ENCODE measurements around the gene ANKS1A.
"Not testable (repeated sequence)": the region's sequence is repeated elsewhere in the genome, so short reads cannot be mapped to it uniquely, and the experiment has no call there.

The ANKS1A gene, protein sequence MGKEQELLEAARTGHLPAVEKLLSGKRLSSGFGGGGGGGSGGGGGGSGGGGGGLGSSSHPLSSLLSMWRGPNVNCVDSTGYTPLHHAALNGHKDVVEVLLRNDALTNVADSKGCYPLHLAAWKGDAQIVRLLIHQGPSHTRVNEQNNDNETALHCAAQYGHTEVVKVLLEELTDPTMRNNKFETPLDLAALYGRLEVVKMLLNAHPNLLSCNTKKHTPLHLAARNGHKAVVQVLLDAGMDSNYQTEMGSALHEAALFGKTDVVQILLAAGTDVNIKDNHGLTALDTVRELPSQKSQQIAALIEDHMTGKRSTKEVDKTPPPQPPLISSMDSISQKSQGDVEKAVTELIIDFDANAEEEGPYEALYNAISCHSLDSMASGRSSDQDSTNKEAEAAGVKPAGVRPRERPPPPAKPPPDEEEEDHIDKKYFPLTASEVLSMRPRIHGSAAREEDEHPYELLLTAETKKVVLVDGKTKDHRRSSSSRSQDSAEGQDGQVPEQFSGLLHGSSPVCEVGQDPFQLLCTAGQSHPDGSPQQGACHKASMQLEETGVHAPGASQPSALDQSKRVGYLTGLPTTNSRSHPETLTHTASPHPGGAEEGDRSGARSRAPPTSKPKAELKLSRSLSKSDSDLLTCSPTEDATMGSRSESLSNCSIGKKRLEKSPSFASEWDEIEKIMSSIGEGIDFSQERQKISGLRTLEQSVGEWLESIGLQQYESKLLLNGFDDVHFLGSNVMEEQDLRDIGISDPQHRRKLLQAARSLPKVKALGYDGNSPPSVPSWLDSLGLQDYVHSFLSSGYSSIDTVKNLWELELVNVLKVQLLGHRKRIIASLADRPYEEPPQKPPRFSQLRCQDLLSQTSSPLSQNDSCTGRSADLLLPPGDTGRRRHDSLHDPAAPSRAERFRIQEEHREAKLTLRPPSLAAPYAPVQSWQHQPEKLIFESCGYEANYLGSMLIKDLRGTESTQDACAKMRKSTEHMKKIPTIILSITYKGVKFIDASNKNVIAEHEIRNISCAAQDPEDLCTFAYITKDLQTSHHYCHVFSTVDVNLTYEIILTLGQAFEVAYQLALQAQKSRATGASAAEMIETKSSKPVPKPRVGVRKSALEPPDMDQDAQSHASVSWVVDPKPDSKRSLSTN

DNA sequence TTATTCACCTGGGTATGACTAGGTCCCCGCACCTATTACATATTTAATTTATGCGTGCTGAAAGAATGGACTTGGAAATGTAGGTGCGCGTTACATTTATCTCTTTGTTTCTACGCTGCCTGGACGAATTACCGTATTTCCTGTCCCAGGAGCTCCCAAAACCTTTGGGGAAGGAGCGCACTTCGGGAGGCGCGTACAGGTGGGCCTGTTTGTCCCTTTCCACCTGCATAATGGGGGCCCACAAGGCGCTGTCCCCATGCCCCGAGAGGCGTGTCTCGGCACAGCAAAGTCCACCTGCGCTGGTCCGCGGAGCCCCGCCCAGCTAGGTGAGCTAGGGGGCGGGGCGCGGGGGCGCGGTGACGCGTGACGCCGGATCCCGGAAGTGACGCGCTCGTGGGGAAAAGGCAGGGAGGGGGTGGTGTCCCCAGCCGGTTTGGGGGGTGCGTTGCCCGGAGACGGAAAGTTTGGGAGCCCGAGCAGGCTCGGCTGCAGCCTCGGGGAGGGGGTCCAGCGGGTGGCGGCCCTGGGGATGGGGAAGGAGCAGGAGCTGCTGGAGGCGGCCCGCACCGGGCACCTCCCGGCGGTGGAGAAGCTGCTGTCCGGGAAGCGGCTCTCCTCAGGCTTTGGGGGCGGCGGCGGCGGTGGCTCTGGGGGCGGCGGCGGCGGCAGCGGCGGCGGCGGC lies at the start of gene ANKS1A:
Gene ANKS1A (plus strand): TSS at position 382 of the 682 bp plus-strand sequence. CDS start 148 bp downstream, at position 530.
- DNase-seq: peak; percentile 94

DNA sequence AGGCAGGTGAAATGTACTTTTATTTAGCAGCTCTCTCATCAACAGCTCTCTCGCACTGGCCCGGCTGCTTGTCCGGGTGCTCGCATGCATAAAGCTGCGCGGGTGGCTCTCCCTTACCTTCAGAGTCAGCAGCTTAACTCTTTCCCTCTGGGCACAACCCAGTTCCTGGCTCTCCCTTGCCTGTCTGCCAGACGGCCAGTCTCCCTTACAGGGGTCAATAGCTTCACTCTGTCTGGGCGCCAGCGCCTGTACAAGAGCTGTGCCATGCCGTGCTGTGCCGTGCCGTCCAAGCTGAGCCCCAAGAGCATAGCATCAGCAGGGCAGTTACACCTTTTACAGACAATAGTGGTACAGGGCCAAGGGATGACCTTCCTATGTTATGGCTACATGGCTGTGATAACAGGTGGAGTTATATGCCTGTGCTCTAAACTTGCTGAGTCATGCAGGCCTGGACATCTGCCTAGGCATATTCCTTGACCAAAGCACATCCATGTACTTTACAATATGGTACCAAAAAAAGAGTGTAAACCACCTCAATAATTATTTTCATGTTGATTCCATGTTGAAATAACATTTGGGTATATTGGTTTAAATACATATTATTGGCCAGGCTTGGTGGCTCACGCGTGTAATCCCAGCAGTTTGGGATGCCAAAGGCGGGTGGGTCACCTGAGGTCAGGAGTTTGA lies 49.2 kb upstream of the ANKS1A start:
- DNase-seq: no peak

DNA sequence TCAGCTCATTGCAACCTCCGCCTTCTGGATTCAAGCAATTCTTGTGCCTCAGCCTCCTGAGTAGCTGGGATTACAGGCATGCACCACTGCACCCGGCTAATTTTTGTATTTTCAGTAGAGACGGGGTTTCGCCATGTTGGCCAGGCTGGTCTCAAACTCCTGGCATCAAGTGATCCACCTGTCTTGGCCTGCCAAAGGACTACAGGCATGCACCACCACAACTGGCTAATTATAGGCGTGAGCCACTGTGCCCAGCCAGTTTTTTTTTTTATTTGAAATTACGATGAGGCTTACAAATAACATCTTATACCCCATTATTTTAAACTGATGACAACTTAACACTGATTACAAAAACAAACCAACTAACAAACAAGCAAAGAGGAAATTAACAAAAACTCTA lies 40.0 kb upstream of the ANKS1A start:
- DNase-seq: not testable (repeated sequence)

DNA sequence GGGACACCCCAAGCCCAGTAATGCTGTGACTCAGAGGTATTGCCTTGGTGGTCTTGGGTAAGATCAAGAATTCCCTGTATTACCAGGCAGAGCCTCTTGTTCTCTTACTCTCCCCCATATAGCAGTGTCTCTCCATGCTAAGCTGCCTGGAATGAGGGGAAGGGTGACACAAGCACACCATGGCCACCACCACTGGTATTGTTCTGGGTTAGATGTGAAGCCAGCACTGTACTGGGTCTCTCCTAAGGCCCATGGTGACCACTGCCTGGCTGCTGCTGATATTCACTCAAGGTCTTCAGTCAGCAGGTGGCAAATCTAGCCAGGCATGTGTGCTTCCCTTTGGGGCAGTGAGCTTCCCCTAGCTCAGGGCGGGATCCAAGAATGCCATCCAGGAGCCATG lies 37.7 kb upstream of the ANKS1A start:
- DNase-seq: no peak

DNA sequence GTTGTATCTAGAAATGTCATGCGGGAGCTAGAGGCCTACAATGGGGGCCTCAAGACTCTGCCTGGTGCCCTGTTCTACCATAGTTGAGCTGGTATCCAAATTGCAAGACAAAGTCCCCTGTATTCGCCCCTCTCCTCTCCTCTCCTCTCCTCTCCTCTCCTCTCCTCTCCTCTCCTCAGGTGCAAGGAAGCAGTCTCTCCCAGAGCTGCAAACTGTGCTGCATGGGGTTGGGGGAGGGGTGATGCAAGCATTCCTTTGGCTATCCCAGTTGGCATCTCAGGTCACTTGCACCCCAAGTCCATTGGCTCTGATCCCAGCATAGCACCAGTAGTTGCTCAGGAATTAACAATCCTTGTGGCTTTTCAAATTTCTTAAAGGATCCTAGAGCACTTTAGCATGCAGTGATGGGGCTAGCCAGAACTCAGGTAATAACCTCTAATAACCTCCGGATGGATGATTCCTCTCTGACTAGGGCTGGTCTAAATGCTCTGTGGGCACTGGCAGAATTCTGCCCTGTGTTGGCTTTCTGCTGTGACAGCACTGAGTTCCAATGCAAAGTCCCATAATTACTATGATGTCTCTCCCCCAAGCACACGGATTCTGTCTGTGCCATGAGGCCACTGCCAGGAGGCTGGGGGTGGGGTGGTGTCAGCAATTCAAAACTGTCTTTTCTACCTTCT lies 36.5 kb upstream of the ANKS1A start:
- DNase-seq: no peak

DNA sequence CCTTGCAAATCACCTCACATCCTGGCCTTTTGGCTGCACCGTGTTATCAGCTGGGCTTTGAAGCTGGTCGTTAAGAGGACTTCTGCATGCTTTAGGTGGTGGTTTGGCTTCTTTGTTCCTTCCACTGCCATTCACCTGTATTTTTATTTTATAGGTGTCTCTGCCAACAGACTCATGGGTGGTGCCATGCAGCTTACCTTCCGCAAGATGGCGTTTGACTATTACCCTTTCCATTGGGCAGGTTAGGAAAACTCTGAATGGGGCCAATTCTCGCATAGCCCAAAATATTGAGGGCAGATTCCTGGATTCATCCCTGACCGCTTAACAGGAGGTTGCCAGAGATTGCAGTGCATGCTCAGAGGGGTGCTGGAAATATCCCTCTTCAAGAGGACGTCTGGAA lies 33.6 kb upstream of the ANKS1A start:
- DNase-seq: no peak

DNA sequence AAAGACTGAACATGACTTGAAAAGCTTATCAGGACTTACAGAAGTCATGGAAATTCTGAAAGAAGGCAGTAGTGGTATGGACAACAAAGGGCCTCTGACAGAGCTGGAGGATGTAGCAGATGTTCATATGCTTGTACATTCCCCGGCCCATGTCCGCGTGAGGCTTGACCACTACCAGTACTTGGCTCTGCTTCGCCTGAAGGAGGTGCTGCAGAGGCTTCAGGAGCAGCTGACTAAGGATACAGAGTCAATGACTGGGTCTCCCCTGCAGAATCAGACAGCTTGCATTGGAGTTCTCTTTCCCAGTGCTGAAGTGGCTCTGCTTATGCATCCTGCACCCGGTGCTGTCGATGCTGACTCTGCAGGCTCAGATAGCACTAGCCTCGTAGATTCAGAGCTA lies 30.4 kb upstream of the ANKS1A start:
- DNase-seq: no peak

DNA sequence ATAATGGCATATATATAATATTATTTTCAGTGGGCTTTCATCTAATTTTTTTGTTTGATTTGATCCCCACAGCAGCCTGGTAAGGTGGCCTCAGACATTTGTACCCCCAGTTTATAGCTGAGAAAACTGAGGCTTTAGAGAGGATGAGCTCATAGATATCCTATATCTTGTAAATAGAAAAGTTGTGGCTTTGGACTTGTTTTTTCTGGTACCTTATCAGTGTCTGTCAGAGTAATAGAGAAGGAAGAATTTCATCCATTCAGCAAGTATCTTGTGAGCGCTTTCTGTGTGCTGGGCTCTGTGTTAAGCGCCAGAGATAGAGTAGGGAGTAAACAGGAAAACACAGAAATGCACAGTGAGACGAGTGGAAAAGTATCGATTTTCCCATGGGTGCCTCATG lies 29.1 kb upstream of the ANKS1A start:
- no peak for DNase-seq

DNA sequence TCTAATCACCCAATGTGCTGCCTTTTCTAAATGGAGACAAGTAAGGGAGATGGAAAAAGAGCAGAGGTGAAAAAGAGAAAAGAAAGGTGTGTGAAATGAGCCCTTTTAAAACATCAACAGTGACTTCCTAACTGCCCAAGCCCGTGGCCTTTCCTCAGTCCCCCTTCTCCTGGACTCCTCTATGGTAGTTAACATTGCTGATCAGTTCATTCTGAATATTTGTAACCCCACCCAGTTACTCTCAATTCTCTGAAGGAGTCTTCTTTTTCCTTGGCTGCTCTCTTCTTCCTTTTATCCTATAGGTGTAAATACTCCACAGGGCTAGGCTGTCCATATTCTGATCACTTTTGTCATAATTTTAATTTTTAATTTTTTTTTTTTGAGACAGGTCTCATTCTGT lies 28.3 kb upstream of the ANKS1A start:
- DNase-seq: no peak

DNA sequence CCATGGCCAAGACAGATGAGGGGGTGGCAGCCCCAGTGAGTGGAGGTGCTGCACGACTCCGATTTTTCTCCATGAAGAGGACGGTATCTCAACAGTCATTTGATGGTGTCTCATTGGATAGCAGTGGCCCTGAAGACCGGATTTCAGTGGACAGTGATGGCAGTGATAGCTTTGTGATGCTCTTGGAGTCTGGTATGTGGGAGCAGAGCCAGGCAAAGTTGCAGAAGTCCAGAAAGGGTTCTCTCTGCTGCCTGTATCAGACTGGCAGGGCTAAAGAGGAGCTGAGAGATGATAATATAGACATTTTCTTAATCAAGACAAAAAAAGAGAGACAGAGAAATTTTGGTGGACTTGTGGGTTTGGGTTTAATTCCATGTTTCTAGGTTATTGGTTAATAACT lies 25.0 kb upstream of the ANKS1A start:
- no peak for DNase-seq

DNA sequence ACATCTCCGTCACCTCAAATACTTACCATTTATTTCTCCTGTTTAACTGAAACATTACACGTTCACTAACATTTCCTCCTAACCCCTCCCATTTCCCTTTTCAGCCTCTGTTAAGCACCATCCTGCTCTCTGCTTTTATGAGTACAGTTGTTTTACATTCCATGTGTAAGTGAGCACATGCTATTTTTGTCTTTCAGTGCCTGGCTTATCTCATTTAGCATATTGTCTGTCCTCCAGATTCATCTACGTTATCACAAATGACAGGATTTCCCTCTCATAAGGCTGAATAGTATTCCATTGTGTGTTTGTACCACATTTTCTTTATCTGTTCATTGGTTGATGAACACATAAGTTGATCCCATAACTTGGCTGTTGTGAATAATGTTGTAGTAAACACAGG lies 23.9 kb upstream of the ANKS1A start:
- no peak for DNase-seq

DNA sequence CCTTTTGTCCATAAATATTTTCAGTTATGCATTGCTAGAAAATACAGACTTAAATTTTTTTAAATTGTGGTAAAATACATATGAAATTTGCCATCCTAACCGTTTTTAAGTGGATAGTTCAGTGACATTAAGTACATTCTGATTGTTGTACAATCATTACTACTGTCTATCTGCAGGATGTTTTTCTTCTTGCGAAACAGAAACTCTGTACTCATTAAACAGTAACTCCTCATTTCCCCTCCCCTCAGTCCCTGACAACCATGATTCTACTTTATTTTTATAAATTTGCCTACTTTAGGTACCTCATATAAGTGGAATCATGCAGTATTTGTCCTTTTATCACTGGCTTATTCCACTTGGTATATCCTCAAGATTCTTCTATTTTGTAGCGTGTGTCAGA lies 22.5 kb upstream of the ANKS1A start:
- DNase-seq: no peak

DNA sequence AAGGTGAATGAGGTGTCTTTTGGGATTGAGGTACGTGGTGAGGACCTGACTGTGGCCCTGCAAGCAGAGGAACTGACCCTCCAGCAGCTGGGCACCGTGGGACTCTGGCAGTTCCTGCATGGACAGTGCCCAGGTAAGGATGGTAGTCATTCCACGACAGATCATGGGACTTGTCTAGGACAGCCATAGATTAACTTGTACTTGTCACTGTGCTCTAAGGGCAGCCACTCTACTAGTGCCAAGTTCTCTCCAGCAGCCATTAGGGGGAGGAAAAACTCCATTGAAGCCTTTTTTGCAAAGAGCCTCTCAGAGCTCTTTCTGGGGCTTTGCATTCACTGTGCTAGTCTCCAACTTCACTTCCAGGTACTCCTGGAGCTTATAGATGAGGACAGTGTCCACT lies 21.6 kb upstream of the ANKS1A start:
- DNase-seq: no peak

DNA sequence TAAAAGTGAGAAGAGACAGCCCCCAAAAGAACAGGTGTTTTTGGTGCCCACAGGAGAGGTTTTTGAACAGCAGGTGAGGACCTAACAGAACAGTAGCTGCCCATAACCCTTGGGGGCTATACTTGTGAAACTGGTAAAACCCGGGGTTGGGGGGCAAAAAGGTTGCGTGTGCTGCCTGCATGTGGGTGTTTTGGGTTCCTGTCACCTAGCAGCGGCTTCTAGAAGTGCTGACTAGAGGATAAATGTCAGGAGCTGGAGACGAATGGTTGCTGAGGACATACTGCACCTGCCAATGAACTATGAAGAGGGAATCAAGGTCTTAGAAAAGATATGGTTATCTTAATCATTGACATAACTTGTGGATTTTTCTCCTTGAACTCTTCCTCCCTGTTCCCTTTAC lies 17.2 kb upstream of the ANKS1A start:
- DNase-seq: no peak

DNA sequence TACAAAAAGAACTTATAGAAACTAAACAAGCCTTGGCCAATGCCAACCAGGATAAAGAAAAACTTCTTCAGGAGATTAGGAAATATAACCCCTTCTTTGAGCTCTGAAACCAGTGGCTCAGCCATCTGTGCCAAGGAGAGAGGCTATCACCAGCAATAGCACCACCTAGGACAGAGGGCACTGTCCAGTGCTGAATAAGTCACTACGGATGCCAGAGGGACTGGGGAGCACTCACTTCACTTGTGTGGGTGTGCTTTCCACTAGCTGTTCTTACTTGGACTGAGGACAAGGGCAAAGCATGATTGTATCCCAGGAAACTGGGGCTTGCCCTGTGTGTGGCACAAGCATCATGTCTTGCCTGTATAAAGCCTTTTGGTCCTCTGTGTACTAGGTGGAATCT lies 16.7 kb upstream of the ANKS1A start:
- DNase-seq: no peak

DNA sequence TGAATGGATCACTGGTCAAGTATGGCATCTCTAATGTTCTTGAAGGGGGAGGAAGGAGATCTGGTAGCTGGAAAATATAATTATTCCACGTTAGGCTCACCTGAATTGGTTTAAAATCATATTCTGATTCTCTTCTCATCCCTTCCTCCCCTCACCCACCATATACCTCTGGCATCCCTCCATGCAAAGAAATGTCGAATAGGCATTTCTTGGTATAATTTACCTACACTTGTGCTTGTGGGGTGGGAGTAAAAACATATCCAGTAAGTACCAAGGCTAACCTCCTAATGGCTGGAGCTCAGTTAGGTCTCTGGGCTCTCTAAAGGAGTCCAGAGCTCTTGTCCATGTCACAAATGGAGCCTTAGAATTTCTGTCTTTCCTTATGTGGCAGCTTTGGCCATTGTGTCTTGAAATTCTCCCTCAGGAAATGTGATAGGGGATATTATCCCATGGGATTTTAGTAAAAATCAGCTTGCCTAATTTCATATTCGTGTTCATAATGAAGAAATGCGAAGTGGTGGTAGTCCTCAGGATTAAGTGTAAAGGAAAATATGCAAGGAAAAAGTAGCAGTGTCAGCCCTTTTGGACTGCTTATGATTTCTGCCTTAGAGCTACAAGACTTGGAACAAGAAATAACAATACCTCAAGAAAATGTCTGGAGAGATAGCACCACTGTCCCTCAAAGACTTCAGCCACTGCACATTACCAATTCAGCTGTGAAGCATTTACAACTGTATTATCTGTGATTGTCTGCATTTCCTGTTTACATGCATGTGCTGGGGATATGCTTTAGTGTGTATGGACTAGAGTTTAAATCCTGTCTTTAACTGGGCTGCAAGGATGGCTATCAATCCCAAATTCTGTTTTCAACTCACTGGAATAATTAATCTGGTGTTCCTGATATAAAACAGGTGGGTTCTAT lies 13.5 kb upstream of the ANKS1A start:
- no peak for DNase-seq

DNA sequence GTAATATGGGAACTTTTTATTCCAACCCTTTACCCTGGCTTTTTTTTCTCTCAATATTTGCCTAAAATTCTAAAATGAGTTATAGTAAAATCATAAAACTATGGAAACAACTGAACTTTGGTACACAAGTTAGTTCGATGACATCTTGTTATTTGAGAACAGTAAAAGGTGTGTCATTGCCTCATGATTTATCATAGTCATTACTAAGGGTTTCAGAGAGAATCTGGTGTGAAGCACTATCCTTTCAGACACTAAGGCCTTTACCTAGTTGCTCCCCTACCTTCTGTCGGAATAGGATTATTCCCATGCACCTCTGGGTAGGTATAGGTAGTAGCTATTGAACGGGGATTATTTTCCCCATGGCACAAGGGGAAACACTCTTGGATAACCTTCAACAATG lies 12.6 kb upstream of the ANKS1A start:
- no peak for DNase-seq

DNA sequence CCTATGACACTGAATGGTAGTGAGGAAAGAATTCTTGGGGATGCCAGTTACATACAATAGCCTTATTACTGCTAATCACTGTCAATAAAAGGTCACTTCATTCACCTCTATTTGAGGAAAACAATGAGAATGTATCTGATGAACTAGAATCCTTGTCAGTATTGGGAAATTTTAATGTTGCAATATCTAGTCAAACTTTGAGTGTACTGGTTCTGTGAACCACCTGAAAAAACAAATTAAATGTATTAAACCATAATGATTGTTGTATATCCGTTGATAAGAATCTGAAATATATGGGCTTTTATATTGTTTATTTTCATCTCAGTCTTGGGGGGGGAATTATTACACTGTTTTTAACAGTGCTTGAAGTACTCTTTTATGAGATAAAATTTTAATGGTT lies 11.8 kb upstream of the ANKS1A start:
- DNase-seq: no peak

DNA sequence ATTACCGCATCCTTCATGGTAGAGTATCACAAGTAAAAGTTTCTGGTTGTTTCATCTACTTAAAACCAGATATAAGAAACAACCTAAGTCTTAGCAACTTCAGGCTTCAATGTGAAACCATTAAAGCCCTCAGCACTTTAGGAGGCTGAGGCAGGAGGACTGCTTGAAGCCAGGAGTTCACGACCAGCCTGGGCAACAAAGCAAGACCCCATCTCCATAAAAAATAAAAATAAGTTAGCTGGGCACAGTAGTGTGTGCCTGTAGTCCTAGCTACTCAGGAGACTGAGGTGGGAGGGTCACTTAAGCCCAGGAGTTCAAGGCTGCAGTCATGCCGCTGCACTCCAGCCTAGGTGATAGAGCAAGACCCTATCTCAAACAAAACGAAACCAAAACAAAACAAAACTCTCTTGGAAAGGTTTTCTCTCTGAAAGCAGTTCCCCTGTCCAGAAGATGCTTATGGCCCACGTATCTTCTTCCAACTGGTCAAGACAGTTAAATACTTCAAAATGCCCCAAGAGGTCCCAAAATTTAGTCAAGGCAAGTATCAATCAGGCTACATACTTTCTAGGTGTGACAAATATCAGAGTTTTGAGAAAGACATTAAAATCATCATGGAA lies 11.1 kb upstream of the ANKS1A start:
- DNase-seq: no peak

DNA sequence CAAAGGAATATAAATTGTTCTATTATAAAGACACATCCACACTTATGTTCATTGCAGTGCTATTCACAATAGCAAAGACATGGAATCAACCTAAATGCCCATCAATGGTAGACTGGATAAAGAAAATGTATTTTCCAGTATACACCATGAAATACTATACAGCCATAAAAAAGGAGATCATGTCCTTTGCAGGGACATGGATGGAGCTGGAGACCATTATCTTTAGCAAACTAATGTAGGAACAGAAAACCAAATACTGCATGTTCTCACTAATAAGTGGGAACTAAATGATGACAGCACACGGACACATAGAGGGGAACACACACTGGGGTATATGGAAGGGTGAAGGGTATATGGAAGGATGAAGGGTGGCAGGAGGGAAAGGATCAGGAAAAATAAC lies 5.0 kb upstream of the ANKS1A start:
- DNase-seq: not testable (repeated sequence)

Data from RPMI8226 (cell line).